WTC11 (cell line): Measurements from ENCODE around the gene ADISSP. TPM values are rescaled to one million over a fixed set of nuclear protein-coding genes. Genes with fewer than 3 reads are reported as not detected.

Experiments
- ATAC-seq: fragments of 200-7000 bp; cut with Tn5 transposase; 2 replicates; pipeline ENCODE4 v1.10.0; 2021; ENCODE audit warnings: mild to moderate bottlenecking, moderate library complexity
- CTCF ChIA-PET: fragments of 300-600 bp; sonication (Branson Sonifier 250); formaldehyde crosslinking; loops from one replicate; lab custom pipeline; 2021; ENCODE audit warnings: antibody characterized with exemption; lab: Charles Lee
- POLR2A ChIA-PET: fragments of 350-600 bp; sonication (Branson Sonifier 250); formaldehyde crosslinking; loops from one replicate; lab custom pipeline; 2021; ENCODE audit warnings: antibody characterized with exemption; lab: Charles Lee
- DNase-seq: peaks from one replicate; pipeline ENCODE4 v3.0.0; 2021; ENCODE audit warnings: low spot score
- H3K27ac Mint-ChIP-seq: 2 replicates; pipeline ENCODE4 v1.8.0; 2021; ENCODE audit warnings: mixed read lengths
- H3K27me3 Mint-ChIP-seq: 2 replicates; pipeline ENCODE4 v1.8.0; 2021; ENCODE audit warnings: low read depth, mild to moderate bottlenecking, moderate library complexity, mixed read lengths
- H3K36me3 Mint-ChIP-seq: 2 replicates; pipeline ENCODE4 v1.8.0; 2021; ENCODE audit warnings: mixed read lengths
- H3K4me1 Mint-ChIP-seq: 2 replicates; pipeline ENCODE4 v1.8.0; 2022; ENCODE audit warnings: mixed read lengths
- H3K4me3 Mint-ChIP-seq: 2 replicates; pipeline ENCODE4 v1.8.0; 2021; ENCODE audit warnings: mild to moderate bottlenecking, moderate library complexity, mixed read lengths
- H3K9me3 Mint-ChIP-seq: 2 replicates; pipeline ENCODE4 v1.8.0; 2021; ENCODE audit warnings: mixed read lengths
- CDX4 ChIP-seq: fragments of 250-450 bp; sonication (Bioruptor Pico); IDR thresholded peaks from 2 replicates; pipeline ENCODE4 v1.9.0; 2021; ENCODE audit warnings: moderate library complexity, mild to moderate bottlenecking, inconsistent platforms, borderline replicate concordance
- FOXK1 ChIP-seq: sonication (generic); formaldehyde crosslinking; IDR thresholded peaks from 2 replicates; pipeline ENCODE4 v1.8.0; 2022; ENCODE audit warnings: mild to moderate bottlenecking, moderate library complexity, missing genetic modification reagents
- IRF1 ChIP-seq: sonication (generic); formaldehyde crosslinking; IDR thresholded peaks from 2 replicates; pipeline ENCODE4 v1.8.0; 2023; ENCODE audit warnings: missing genetic modification reagents
- JAZF1 ChIP-seq: fragments of 250-450 bp; sonication (Bioruptor Pico); IDR thresholded peaks from 2 replicates; pipeline ENCODE4 v1.9.0; 2021; ENCODE audit warnings: moderate library complexity, mild to moderate bottlenecking, inconsistent platforms
- MAX ChIP-seq: sonication (generic); formaldehyde crosslinking; IDR thresholded peaks from 2 replicates; pipeline ENCODE4 v1.8.0; 2022; ENCODE audit warnings: mild to moderate bottlenecking, missing genetic modification reagents
- OVOL2 ChIP-seq: fragments of 250-450 bp; sonication (Bioruptor Pico); IDR thresholded peaks from 2 replicates; pipeline ENCODE4 v1.9.0; 2021; ENCODE audit warnings: mild to moderate bottlenecking, borderline replicate concordance
- TEAD4 ChIP-seq: sonication (generic); formaldehyde crosslinking; IDR thresholded peaks from 2 replicates; pipeline ENCODE4 v1.8.0; 2022; ENCODE audit warnings: mild to moderate bottlenecking, missing genetic modification reagents
- ZBTB43 ChIP-seq: sonication (generic); formaldehyde crosslinking; IDR thresholded peaks from 2 replicates; pipeline ENCODE4 v1.8.1; 2023; ENCODE audit warnings: mild to moderate bottlenecking, missing genetic modification reagents
- ZMAT4 ChIP-seq: fragments of 250-450 bp; sonication (Bioruptor Pico); IDR thresholded peaks from 2 replicates; pipeline ENCODE4 v1.9.0; 2021; ENCODE audit warnings: mild to moderate bottlenecking
- ZNF232 ChIP-seq: sonication (generic); formaldehyde crosslinking; IDR thresholded peaks from 2 replicates; pipeline ENCODE4 v1.8.0; 2022; ENCODE audit warnings: mild to moderate bottlenecking, missing genetic modification reagents
- ZNF532 ChIP-seq: fragments of 250-450 bp; sonication (Bioruptor Pico); IDR thresholded peaks from 2 replicates; pipeline ENCODE4 v1.9.0; 2021; ENCODE audit warnings: mild to moderate bottlenecking, borderline replicate concordance
- total RNA-seq: library from RNA; stranded (reverse); gene quantifications from 3 replicates; pipeline ENCODE4 v1.2.3, GENCODE V29; 2021
- TF ChIP-seq, protein P1 (sequence below): sonication (generic); formaldehyde crosslinking; IDR thresholded peaks from 2 replicates; pipeline ENCODE4 v1.8.1; 2023; ENCODE audit warnings: mild to moderate bottlenecking, missing genetic modification reagents
- TF ChIP-seq, protein P2 (sequence below): sonication (generic); formaldehyde crosslinking; IDR thresholded peaks from 2 replicates; pipeline ENCODE4 v1.8.0; 2023; ENCODE audit warnings: missing genetic modification reagents, mild to moderate bottlenecking, borderline replicate concordance

Gene ADISSP
- total RNA-seq, 1 experiment from 2014 or later, result 129 TPM

DNA sequence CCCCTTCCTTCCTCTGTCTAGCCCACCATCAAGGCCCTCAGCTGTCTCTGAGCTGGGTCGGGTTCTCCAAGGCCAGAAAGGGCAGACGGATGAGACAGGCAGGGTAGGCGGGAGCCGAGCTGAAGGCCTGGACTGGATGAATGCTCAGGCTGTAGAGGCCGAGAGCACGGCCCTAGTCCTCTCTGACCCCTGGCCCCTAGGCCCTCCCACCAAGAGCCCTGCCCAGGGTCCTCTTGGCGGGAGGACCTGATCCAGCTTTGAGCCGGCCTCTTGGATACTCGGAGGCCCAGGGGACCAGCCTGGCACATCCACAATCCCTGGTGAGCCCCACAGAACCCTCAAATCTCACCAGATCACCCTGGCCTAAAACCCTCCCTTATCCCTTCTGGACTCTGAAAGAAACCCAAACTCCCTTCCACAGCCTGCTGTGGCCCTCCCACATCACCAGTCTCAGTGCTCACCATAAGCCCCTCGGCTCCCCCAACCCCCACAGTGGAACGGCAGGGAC is 8.2 kb downstream of the ADISSP start:
- DNase-seq (no peak), ATAC-seq (no peak)
- Mint-ChIP-seq H3K4me1 (peaks cover 2% of the 10 kb centered on the region; the same call in 1 of the 2 replicates), H3K27ac (peak overlapping the region; percentile 4; the same call in 1 of the 2 replicates), H3K27me3 (no peaks in the 10 kb centered on the region), H3K9me3 (no peaks in the 10 kb centered on the region), H3K36me3 (peaks cover 19% of the 10 kb centered on the region), H3K4me3 (no peak overlapping the region)
- TF ChIP-seq FOXK1, result no peak
- ChIA-PET POLR2A (no interaction called here), CTCF (interaction anchor here (1.0 to 3.5 kb wide), 5 partner anchors 8 to 61 kb away, joined by 3 to 23 read pairs (median 3); partner anchors contain the start of genes ADISSP and AP5S1)

GRCh38 chr20:3758566-3758965 is 9.0 kb downstream of the ADISSP start:
- ChIA-PET CTCF (interaction anchor here (1.0 to 3.5 kb wide), 4 partner anchors 9 to 62 kb away, joined by 3 to 23 read pairs (median 3); partner anchors contain the start of gene ADISSP), POLR2A (interaction anchor here (1.1 kb wide), 1 partner anchor 77 kb away, joined by 3 read pairs; the partner anchor contains the start of gene ADAM33)
- no peak for DNase-seq

More at GRCh38 chr20:3758566-3758965, 9.0 kb downstream of the ADISSP start:
- TF ChIP-seq ZNF532 (CRISPR knock-in tag) (no peak), IRF1 (CRISPR knock-in tag) (no peak), ZBTB43 (CRISPR knock-in tag) (no peak), ZMAT4 (CRISPR knock-in tag) (no peak), CDX4 (CRISPR knock-in tag) (no peak), MAX (CRISPR knock-in tag) (no peak), OVOL2 (CRISPR knock-in tag) (no peak), TEAD4 (no peak), JAZF1 (CRISPR knock-in tag) (no peak), ZNF232 (no peak)
- TF ChIP-seq, protein P1, sequence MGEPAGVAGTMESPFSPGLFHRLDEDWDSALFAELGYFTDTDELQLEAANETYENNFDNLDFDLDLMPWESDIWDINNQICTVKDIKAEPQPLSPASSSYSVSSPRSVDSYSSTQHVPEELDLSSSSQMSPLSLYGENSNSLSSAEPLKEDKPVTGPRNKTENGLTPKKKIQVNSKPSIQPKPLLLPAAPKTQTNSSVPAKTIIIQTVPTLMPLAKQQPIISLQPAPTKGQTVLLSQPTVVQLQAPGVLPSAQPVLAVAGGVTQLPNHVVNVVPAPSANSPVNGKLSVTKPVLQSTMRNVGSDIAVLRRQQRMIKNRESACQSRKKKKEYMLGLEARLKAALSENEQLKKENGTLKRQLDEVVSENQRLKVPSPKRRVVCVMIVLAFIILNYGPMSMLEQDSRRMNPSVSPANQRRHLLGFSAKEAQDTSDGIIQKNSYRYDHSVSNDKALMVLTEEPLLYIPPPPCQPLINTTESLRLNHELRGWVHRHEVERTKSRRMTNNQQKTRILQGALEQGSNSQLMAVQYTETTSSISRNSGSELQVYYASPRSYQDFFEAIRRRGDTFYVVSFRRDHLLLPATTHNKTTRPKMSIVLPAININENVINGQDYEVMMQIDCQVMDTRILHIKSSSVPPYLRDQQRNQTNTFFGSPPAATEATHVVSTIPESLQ (CRISPR knock-in tag), result no peak
- TF ChIP-seq, protein P2, sequence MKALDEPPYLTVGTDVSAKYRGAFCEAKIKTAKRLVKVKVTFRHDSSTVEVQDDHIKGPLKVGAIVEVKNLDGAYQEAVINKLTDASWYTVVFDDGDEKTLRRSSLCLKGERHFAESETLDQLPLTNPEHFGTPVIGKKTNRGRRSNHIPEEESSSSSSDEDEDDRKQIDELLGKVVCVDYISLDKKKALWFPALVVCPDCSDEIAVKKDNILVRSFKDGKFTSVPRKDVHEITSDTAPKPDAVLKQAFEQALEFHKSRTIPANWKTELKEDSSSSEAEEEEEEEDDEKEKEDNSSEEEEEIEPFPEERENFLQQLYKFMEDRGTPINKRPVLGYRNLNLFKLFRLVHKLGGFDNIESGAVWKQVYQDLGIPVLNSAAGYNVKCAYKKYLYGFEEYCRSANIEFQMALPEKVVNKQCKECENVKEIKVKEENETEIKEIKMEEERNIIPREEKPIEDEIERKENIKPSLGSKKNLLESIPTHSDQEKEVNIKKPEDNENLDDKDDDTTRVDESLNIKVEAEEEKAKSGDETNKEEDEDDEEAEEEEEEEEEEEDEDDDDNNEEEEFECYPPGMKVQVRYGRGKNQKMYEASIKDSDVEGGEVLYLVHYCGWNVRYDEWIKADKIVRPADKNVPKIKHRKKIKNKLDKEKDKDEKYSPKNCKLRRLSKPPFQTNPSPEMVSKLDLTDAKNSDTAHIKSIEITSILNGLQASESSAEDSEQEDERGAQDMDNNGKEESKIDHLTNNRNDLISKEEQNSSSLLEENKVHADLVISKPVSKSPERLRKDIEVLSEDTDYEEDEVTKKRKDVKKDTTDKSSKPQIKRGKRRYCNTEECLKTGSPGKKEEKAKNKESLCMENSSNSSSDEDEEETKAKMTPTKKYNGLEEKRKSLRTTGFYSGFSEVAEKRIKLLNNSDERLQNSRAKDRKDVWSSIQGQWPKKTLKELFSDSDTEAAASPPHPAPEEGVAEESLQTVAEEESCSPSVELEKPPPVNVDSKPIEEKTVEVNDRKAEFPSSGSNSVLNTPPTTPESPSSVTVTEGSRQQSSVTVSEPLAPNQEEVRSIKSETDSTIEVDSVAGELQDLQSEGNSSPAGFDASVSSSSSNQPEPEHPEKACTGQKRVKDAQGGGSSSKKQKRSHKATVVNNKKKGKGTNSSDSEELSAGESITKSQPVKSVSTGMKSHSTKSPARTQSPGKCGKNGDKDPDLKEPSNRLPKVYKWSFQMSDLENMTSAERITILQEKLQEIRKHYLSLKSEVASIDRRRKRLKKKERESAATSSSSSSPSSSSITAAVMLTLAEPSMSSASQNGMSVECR (CRISPR knock-in tag), result no peak
- TF ChIP-seq, all 79 proteins: peak for 0
- peaks cover 19% of the 10 kb centered on the region for H3K36me3 Mint-ChIP-seq
- H3K27ac Mint-ChIP-seq, result no peak overlapping the region
- peaks cover 2% of the 10 kb centered on the region; the same call in 1 of the 2 replicates for H3K4me1 Mint-ChIP-seq
- no peak for ATAC-seq
- H3K4me3 Mint-ChIP-seq, result no peak overlapping the region
- no peaks in the 10 kb centered on the region for H3K27me3 Mint-ChIP-seq
- no peaks in the 10 kb centered on the region for H3K9me3 Mint-ChIP-seq
